ENCODE measurements around the gene TSEN2. TPM values are rescaled to one million over a fixed set of nuclear protein-coding genes. Genes with fewer than 3 reads are reported as not detected.
"Not testable (repeated sequence)": the region's sequence is repeated elsewhere in the genome, so short reads cannot be mapped to it uniquely, and the experiment has no call there.

TSEN2 gene
- total RNA-seq, 2 donors from 2014 or later, result 13.7 to 21.1 TPM

GRCh38 chr3:12476238-12476897, 7.9 kb upstream of the TSEN2 start:
- Histone ChIP-seq H3K4me3 (no peak overlapping the region), H3K9me3 (no peaks in the 10 kb centered on the region), H3K36me3 (no peaks in the 10 kb centered on the region), H3K27me3 (no peaks in the 10 kb centered on the region), H3K4me1 (peaks cover 9% of the 10 kb centered on the region), H3K27ac (no peak overlapping the region), H3K9ac (ENCODE audit: low read depth in 2 of 2, low read length in 2 of 2) (peak overlapping the region in 1 of 2 donors; percentile 5)
- TF ChIP-seq, protein P1, sequence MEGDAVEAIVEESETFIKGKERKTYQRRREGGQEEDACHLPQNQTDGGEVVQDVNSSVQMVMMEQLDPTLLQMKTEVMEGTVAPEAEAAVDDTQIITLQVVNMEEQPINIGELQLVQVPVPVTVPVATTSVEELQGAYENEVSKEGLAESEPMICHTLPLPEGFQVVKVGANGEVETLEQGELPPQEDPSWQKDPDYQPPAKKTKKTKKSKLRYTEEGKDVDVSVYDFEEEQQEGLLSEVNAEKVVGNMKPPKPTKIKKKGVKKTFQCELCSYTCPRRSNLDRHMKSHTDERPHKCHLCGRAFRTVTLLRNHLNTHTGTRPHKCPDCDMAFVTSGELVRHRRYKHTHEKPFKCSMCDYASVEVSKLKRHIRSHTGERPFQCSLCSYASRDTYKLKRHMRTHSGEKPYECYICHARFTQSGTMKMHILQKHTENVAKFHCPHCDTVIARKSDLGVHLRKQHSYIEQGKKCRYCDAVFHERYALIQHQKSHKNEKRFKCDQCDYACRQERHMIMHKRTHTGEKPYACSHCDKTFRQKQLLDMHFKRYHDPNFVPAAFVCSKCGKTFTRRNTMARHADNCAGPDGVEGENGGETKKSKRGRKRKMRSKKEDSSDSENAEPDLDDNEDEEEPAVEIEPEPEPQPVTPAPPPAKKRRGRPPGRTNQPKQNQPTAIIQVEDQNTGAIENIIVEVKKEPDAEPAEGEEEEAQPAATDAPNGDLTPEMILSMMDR (IDR thresholded peaks at IDR 0.05), result no peak
- intact Hi-C loops (cut with DNase I), result no loop called here
- no peak for DNase-seq

GRCh38 chr3:12477256-12477655, 7.0 kb upstream of the TSEN2 start:
- DNase-seq, result peak; percentile 59
- Histone ChIP-seq H3K36me3 (no peaks in the 10 kb centered on the region), H3K27me3 (no peaks in the 10 kb centered on the region), H3K27ac (no peak overlapping the region), H3K4me1 (peaks cover 9% of the 10 kb centered on the region), H3K9ac (ENCODE audit: low read depth in 2 of 2, low read length in 2 of 2) (no peak overlapping the region), H3K9me3 (no peaks in the 10 kb centered on the region), H3K4me3 (no peak overlapping the region)
- intact Hi-C loops (cut with DNase I), result no loop called here
- TF ChIP-seq, protein P1 (IDR thresholded peaks at IDR 0.05), result no peak

GRCh38 chr3:12478326-12478725, 6.0 kb upstream of the TSEN2 start:
- no peak overlapping the region for H3K9ac ChIP-seq (ENCODE audit: low read depth in 2 of 2, low read length in 2 of 2)
- no peak overlapping the region for H3K27ac ChIP-seq
- intact Hi-C loops (cut with DNase I), result no loop called here
- peaks cover 15% of the 10 kb centered on the region for H3K4me1 ChIP-seq
- TF ChIP-seq, protein P1 (IDR thresholded peaks at IDR 0.05), result no peak
- no peaks in the 10 kb centered on the region for H3K36me3 ChIP-seq
- no peak overlapping the region for H3K4me3 ChIP-seq
- no peaks in the 10 kb centered on the region for H3K27me3 ChIP-seq
- no peaks in the 10 kb centered on the region for H3K9me3 ChIP-seq
- DNase-seq, result no peak

DNA sequence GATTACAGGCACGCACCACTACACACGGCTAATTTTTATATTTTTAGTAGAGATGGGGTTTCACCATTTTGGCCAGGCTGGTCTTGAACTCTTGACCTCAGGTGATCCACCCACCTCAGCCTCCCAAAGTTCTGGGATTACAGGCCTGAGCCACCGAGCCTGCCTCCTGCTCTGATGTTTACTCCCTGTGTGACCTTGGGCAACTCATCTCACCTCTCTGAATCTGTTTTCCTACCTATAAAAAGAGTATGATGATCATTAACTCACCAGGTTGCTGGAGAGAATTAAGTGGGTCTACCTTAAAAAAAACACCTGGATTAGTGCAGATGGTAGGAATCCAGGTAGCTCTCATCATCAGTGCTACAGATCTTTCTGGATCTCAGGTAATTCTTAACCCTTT, 5.1 kb upstream of the TSEN2 start:
- intact Hi-C loops (cut with DNase I); H3K27me3 ChIP-seq; DNase-seq; H3K4me3 ChIP-seq; H3K36me3 ChIP-seq; H3K9me3 ChIP-seq: not testable (repeated sequence)
- H3K27ac ChIP-seq, result peak overlapping the region; percentile 75
- H3K9ac ChIP-seq (ENCODE audit: low read depth in 2 of 2, low read length in 2 of 2), result peak overlapping the region in 1 of 2 donors; percentile 29
- H3K4me1 ChIP-seq, result peaks cover 20% of the 10 kb centered on the region

DNA sequence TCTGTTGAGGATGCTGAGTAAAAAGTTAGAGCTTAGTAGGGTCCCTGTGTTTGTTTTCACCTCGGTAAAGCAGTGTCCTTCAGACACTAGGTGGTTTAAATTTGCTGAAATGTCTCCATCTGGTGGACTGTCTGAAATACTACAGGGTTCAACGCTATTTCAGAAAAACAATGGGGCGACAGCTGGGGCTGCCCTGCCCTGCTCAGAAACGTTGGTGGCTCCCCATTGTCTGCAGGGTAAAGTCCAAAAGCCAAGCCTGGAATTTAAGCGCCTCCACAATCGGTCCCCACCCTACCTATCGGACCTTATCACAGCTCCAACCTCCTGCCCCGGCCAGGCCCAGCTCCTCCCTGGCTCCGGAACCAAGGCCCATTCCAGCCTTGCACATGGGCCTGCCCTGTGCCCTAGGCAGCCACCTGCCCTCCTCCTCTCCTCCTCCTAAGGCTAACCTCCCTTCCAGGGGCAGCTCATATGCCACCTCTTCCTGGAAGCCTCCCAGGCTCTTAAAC, 4.3 kb upstream of the TSEN2 start:
- Histone ChIP-seq H3K27ac (peak overlapping the region; percentile 75), H3K4me3 (no peak overlapping the region), H3K4me1 (peaks cover 22% of the 10 kb centered on the region), H3K36me3 (no peaks in the 10 kb centered on the region), H3K27me3 (no peaks in the 10 kb centered on the region), H3K9ac (ENCODE audit: low read depth in 2 of 2, low read length in 2 of 2) (peak overlapping the region in 1 of 2 donors; percentile 29), H3K9me3 (no peaks in the 10 kb centered on the region)
- DNase-seq, result peak; percentile 86
- intact Hi-C loops (cut with DNase I), result loop anchor here (5.0 to 10.0 kb wide), 2 partner anchors 305 to 343 kb away; no protein-coding TSS in a partner anchor
- TF ChIP-seq, protein P1 (IDR thresholded peaks at IDR 0.05), result peak; percentile 83

GRCh38 chr3:12483410-12483809, 870 bp upstream of the TSEN2 start:
- Histone ChIP-seq H3K9me3 (no peaks in the 10 kb centered on the region), H3K4me1 (peaks cover 19% of the 10 kb centered on the region), H3K27me3 (no peaks in the 10 kb centered on the region), H3K4me3 (peak overlapping the region; percentile 72), H3K27ac (peak overlapping the region; percentile 75), H3K9ac (ENCODE audit: low read depth in 2 of 2, low read length in 2 of 2) (peak overlapping the region; percentile 0 to 77), H3K36me3 (no peaks in the 10 kb centered on the region)
- intact Hi-C loops (cut with DNase I), result loop anchor here (5.0 to 10.0 kb wide), 2 partner anchors 309 to 346 kb away; no protein-coding TSS in a partner anchor
- TF ChIP-seq, protein P1 (IDR thresholded peaks at IDR 0.05), result no peak
- DNase-seq, result no peak
